A673 (cell line): ENCODE results near the gene CRY2. TPM values are rescaled to one million over a fixed set of nuclear protein-coding genes. Genes with fewer than 3 reads are reported as not detected.
A peak's percentile ranks its signal among the peaks of the same experiment; 100 is the strongest.

ENCODE experiments used
- BruUV-seq: library from RNA; stranded (reverse); fragments of 400-500 nt; replicated peaks from 2 replicates; lab custom pipeline; 2021; lab: Mats Ljungman, UMichigan
- CTCF ChIA-PET: fragments of 300-600 bp; sonication (Branson Sonifier 250); formaldehyde crosslinking; loops from one replicate; lab custom pipeline; 2022; ENCODE audit warnings: antibody characterized with exemption; lab: Charles Lee
- POLR2A ChIA-PET: fragments of 300-600 bp; sonication (Branson Sonifier 250); formaldehyde crosslinking; loops from one replicate; lab custom pipeline; 2022; ENCODE audit warnings: antibody characterized with exemption; ENCODE audit not compliant: low non-redundant PET; lab: Charles Lee
- DNase-seq: peaks from one replicate; pipeline ENCODE4 v3.0.0-alpha.2; 2015; ENCODE audit warnings: low spot score
- H3K27ac ChIP-seq: fragments of 200-600 bp; sonication (generic); 2 replicates; pipeline ENCODE4 v1.5.1; 2016; ENCODE audit warnings: mixed run types, low read depth, mild to moderate bottlenecking, mixed read lengths, antibody characterized with exemption, low read length; ENCODE audit not compliant: poor library complexity, severe bottlenecking
- H3K27me3 ChIP-seq: fragments of 200-600 bp; sonication (generic); replicated peaks from 2 replicates; pipeline ENCODE4 v1.6.1; 2017; ENCODE audit warnings: mixed run types, low read depth, mild to moderate bottlenecking, mixed read lengths, antibody characterized with exemption, low read length; ENCODE audit not compliant: insufficient read depth, poor library complexity
- H3K36me3 ChIP-seq: fragments of 200-600 bp; sonication (generic); 2 replicates; pipeline ENCODE4 v1.6.1; 2016; ENCODE audit warnings: mixed run types, mild to moderate bottlenecking, mixed read lengths, antibody characterized with exemption, low read length; ENCODE audit not compliant: insufficient read depth, poor library complexity, severe bottlenecking
- H3K4me1 ChIP-seq: fragments of 200-600 bp; sonication (generic); 2 replicates; pipeline ENCODE4 v1.6.1; 2017; ENCODE audit warnings: mixed run types, mild to moderate bottlenecking, mixed read lengths, antibody characterized with exemption, low read length; ENCODE audit not compliant: insufficient read depth, poor library complexity, severe bottlenecking
- H3K4me3 ChIP-seq: fragments of 200-600 bp; sonication (generic); 2 replicates; pipeline ENCODE4 v1.5.1; 2016; ENCODE audit warnings: low read depth, mixed run types, mild to moderate bottlenecking, mixed read lengths, low read length; ENCODE audit not compliant: poor library complexity, severe bottlenecking
- H3K9me3 ChIP-seq: fragments of 200-600 bp; sonication (generic); 2 replicates; pipeline ENCODE4 v1.6.1; 2016; ENCODE audit warnings: mixed run types, low read depth, mild to moderate bottlenecking, mixed read lengths, antibody characterized with exemption, low read length; ENCODE audit not compliant: poor library complexity, severe bottlenecking
- CTCF ChIP-seq: fragments of 300-800, 200-600 bp; sonication (generic); conservative IDR thresholded peaks from 2 replicates; pipeline ENCODE4 v1.5.1; 2017; ENCODE audit warnings: low read depth, mild to moderate bottlenecking, antibody characterized with exemption, low read length, moderate library complexity, mixed read lengths
- EZH2 ChIP-seq: fragments of 200-600 bp; sonication (generic); IDR thresholded peaks from 2 replicates; pipeline ENCODE4 v1.6.1; 2017; ENCODE audit warnings: borderline replicate concordance, low read depth, mild to moderate bottlenecking, mixed read lengths, antibody characterized with exemption, low read length; ENCODE audit not compliant: poor library complexity, severe bottlenecking
- intact Hi-C: fragments of 100-400 bp; cut with micrococcal nuclease; formaldehyde crosslinking; loops from one replicate; pipeline ENCODE4 v1.10.0; 2022; ENCODE audit not compliant: unreplicated experiment
- total RNA-seq: library from RNA; stranded (reverse); gene quantifications from 2 replicates; pipeline ENCODE4 v1.2.3, GENCODE V29; 2021

Gene CRY2
- total RNA-seq, 1 experiment from 2014 or later: 46.4 TPM

- Histone ChIP-seq H3K27me3 (no peaks in the 10 kb centered on the region), H3K27ac (no peak overlapping the region), H3K9me3 (no peaks in the 10 kb centered on the region), H3K4me3 (peak overlapping the region; percentile 52), H3K36me3 (no peaks in the 10 kb centered on the region), H3K4me1 (peaks cover 25% of the 10 kb centered on the region)
- no TSS peak for BruUV-seq
- CTCF ChIA-PET: interaction anchor here (0.7 kb wide), 1 partner anchor 29 kb away, joined by 3 read pairs; no protein-coding TSS in a partner anchor
- DNase-seq: peak; percentile 52
- TF ChIP-seq CTCF (no peak), EZH2 (no peak)
- POLR2A ChIA-PET: interaction anchor here (0.6 kb wide), 1 partner anchor 84 kb away, joined by 4 read pairs; no protein-coding TSS in a partner anchor
- intact Hi-C loops: no loop called here
Observed at GRCh38 chr11:45900916-45901617, 53.8 kb downstream of the CRY2 start.

DNA sequence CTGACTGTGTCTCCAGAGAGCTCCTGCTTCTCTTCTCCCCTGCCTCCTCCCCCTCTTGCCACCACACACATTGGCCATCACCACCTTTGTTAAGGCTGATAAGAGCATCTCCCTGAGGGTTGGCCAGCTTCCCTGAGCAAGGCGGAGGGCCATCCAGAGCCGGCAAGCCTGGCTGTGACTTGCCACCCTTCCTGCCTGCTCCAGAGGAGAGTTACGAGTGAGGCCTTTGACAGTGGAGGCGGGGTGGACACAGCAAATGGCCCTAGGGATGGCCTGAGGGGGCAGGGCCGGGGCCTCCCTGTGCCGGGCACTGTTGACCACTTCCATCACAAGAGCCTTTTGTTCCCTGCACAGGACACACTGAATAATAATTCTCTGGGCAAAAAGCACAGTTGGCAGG lies 54.4 kb downstream of the CRY2 start:
- no peaks in the 10 kb centered on the region for H3K27me3 ChIP-seq
- intact Hi-C loops: loop anchor here (1.0 kb wide), 1 partner anchor 45 kb away; no protein-coding TSS in a partner anchor
- POLR2A ChIA-PET: no interaction called here
- no peaks in the 10 kb centered on the region for H3K36me3 ChIP-seq
- no TSS peak for BruUV-seq
- TF ChIP-seq CTCF (no peak), EZH2 (no peak)
- DNase-seq: no peak
- no peaks in the 10 kb centered on the region for H3K9me3 ChIP-seq
- H3K4me3 ChIP-seq: no peak overlapping the region
- CTCF ChIA-PET: no interaction called here
- no peak overlapping the region for H3K27ac ChIP-seq
- peaks cover 20% of the 10 kb centered on the region for H3K4me1 ChIP-seq

- Histone ChIP-seq H3K27ac (no peak overlapping the region), H3K4me1 (peaks cover 18% of the 10 kb centered on the region), H3K9me3 (no peaks in the 10 kb centered on the region), H3K36me3 (no peaks in the 10 kb centered on the region), H3K4me3 (no peak overlapping the region), H3K27me3 (no peaks in the 10 kb centered on the region)
- intact Hi-C loops: loop anchor here (1.0 kb wide), 1 partner anchor 46 kb away; no protein-coding TSS in a partner anchor
- POLR2A ChIA-PET: no interaction called here
- BruUV-seq: TSS peak; percentile 21
- DNase-seq: no peak
- no peak for TF ChIP-seq CTCF
- TF ChIP-seq EZH2: no peak
- CTCF ChIA-PET: no interaction called here
Observed at GRCh38 chr11:45902452-45903380, 55.4 kb downstream of the CRY2 start.
